ENCODE measurements around the gene ST8SIA1.

The ST8SIA1 gene

GRCh38 chr12:22332202-22332601 lies 2.3 kb downstream of the ST8SIA1 start:
- H3K9me3 ChIP-seq (ENCODE audit: insufficient read depth, low read depth, low read length): peaks cover 2% of the 10 kb centered on the region
- no peak overlapping the region for H3K4me3 ChIP-seq (ENCODE audit: low read depth, low read length)
- no peaks in the 10 kb centered on the region for H3K36me3 ChIP-seq (ENCODE audit: control insufficient read depth in 1 of 2, insufficient read depth in 2 of 2, low read length in 2 of 2)
- no peak overlapping the region for H2BK5ac ChIP-seq (ENCODE audit: low read depth, low read length, poor library complexity)
- H3K23ac ChIP-seq (ENCODE audit: low read length): no peak overlapping the region
- H4K12ac ChIP-seq (ENCODE audit: low read depth, low read length): no peak overlapping the region
- H2BK12ac ChIP-seq (ENCODE audit: low read length): no peak overlapping the region
- H3K79me1 ChIP-seq (ENCODE audit: low read length): no peaks in the 10 kb centered on the region
- H3K18ac ChIP-seq (ENCODE audit: low read length): no peak overlapping the region
- peaks cover 11 to 12% of the 10 kb centered on the region in 2 experiments for H3K4me1 ChIP-seq (ENCODE audit: control insufficient read depth in 1 of 2, insufficient read depth in 2 of 2, low read length in 2 of 2)
- no peak overlapping the region for H4K8ac ChIP-seq (ENCODE audit: low read depth, low read length)
- no peak overlapping the region for H2AK5ac ChIP-seq (ENCODE audit: low read length)
- DNase-seq: no peak
- no peak overlapping the region for H3K9ac ChIP-seq (ENCODE audit: low read length)
- H4K91ac ChIP-seq (ENCODE audit: low read depth, low read length): no peak overlapping the region
- H3K27me3 ChIP-seq (ENCODE audit: insufficient read depth, low read length): peaks cover 23% of the 10 kb centered on the region
- H3K4ac ChIP-seq (ENCODE audit: low read depth, low read length): no peak overlapping the region
- no peak overlapping the region for H2BK120ac ChIP-seq (ENCODE audit: insufficient read depth, low read length, poor library complexity)
- H3K14ac ChIP-seq (ENCODE audit: low read length): no peak overlapping the region
- no peak overlapping the region for H3K4me2 ChIP-seq (ENCODE audit: low read length)
- H3K27ac ChIP-seq (ENCODE audit: low read depth, low read length): no peak overlapping the region
- H2AFZ ChIP-seq (ENCODE audit: insufficient read depth, low read length, poor library complexity): no peak overlapping the region
- no peaks in the 10 kb centered on the region for H3K79me2 ChIP-seq (ENCODE audit: control insufficient read depth, insufficient read depth, low read length, poor library complexity)

- DNase-seq: no peak
Measured at GRCh38 chr12:22329621-22330020, 4.9 kb downstream of the ST8SIA1 start.

DNA sequence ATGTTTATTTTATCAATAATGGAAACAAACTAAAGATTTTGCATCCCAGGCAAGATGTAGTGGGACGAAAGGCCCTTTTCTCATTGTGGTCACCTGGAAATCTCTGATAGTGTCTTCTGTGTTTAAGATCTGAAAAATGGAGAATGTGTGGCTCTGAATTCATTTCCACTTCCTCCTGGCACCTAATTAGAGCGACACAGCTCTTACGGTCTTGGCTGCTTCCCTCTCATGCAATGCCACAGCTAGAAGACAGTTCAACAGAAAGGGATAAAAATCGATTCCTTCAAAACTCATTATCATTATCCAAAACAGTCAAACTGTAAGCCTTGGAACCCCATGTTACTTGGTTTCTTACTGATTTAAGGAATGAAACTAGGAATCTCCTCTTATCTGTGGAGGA lies 9.3 kb downstream of the ST8SIA1 start:
- Histone ChIP-seq H3K4me2 (ENCODE audit: low read length) (no peak overlapping the region), H4K12ac (ENCODE audit: low read depth, low read length) (no peak overlapping the region), H4K8ac (ENCODE audit: low read depth, low read length) (no peak overlapping the region), H3K4me1 (ENCODE audit: control insufficient read depth in 1 of 2, insufficient read depth in 2 of 2, low read length in 2 of 2) (peaks cover 0 to 5% of the 10 kb centered on the region in 2 experiments), H3K79me1 (ENCODE audit: low read length) (no peaks in the 10 kb centered on the region), H3K9me3 (ENCODE audit: insufficient read depth, low read depth, low read length) (no peaks in the 10 kb centered on the region), H3K27me3 (ENCODE audit: insufficient read depth, low read length) (no peaks in the 10 kb centered on the region), H2BK12ac (ENCODE audit: low read length) (no peak overlapping the region), H4K91ac (ENCODE audit: low read depth, low read length) (no peak overlapping the region), H3K4ac (ENCODE audit: low read depth, low read length) (no peak overlapping the region), H3K14ac (ENCODE audit: low read length) (no peak overlapping the region), H3K79me2 (ENCODE audit: control insufficient read depth, insufficient read depth, low read length, poor library complexity) (no peaks in the 10 kb centered on the region), H3K27ac (ENCODE audit: low read depth, low read length) (no peak overlapping the region), H3K23ac (ENCODE audit: low read length) (no peak overlapping the region), H2AK5ac (ENCODE audit: low read length) (no peak overlapping the region), H2BK5ac (ENCODE audit: low read depth, low read length, poor library complexity) (no peak overlapping the region), H3K9ac (ENCODE audit: low read length) (no peak overlapping the region), H3K18ac (ENCODE audit: low read length) (no peak overlapping the region), H2BK120ac (ENCODE audit: insufficient read depth, low read length, poor library complexity) (no peak overlapping the region), H3K4me3 (ENCODE audit: low read depth, low read length) (no peak overlapping the region), H2AFZ (ENCODE audit: insufficient read depth, low read length, poor library complexity) (no peak overlapping the region), H3K36me3 (ENCODE audit: control insufficient read depth in 1 of 2, insufficient read depth in 2 of 2, low read length in 2 of 2) (no peaks in the 10 kb centered on the region)
- WGBS (ENCODE audit: extremely low coverage, insufficient coverage, insufficient read length): no CpG with 5 or more reads among the region's 4 CpGs
- DNase-seq: no peak

More at GRCh38 chr12:22329621-22330020, 4.9 kb downstream of the ST8SIA1 start:
- no peaks in the 10 kb centered on the region for H3K79me2 ChIP-seq (ENCODE audit: control insufficient read depth, insufficient read depth, low read length, poor library complexity)
- no peak overlapping the region for H2BK5ac ChIP-seq (ENCODE audit: low read depth, low read length, poor library complexity)
- no peak overlapping the region for H3K27ac ChIP-seq (ENCODE audit: low read depth, low read length)
- no peak overlapping the region for H3K9ac ChIP-seq (ENCODE audit: low read length)
- no peaks in the 10 kb centered on the region for H3K36me3 ChIP-seq (ENCODE audit: control insufficient read depth in 1 of 2, insufficient read depth in 2 of 2, low read length in 2 of 2)
- no peak overlapping the region for H3K4me3 ChIP-seq (ENCODE audit: low read depth, low read length)
- no peak overlapping the region for H2BK12ac ChIP-seq (ENCODE audit: low read length)
- H2AK5ac ChIP-seq (ENCODE audit: low read length): no peak overlapping the region
- WGBS (ENCODE audit: extremely low coverage, insufficient coverage, insufficient read length): no CpG with 5 or more reads among the region's 4 CpGs
- H3K27me3 ChIP-seq (ENCODE audit: insufficient read depth, low read length): peaks cover 19% of the 10 kb centered on the region
- no peak overlapping the region for H3K4ac ChIP-seq (ENCODE audit: low read depth, low read length)
- no peak overlapping the region for H2BK120ac ChIP-seq (ENCODE audit: insufficient read depth, low read length, poor library complexity)
- no peak overlapping the region for H4K91ac ChIP-seq (ENCODE audit: low read depth, low read length)
- no peak overlapping the region for H3K23ac ChIP-seq (ENCODE audit: low read length)
- no peak overlapping the region for H3K18ac ChIP-seq (ENCODE audit: low read length)
- peaks cover 9% of the 10 kb centered on the region in 2 experiments for H3K4me1 ChIP-seq (ENCODE audit: control insufficient read depth in 1 of 2, insufficient read depth in 2 of 2, low read length in 2 of 2)
- H3K4me2 ChIP-seq (ENCODE audit: low read length): no peak overlapping the region
- H3K9me3 ChIP-seq (ENCODE audit: insufficient read depth, low read depth, low read length): peaks cover 2% of the 10 kb centered on the region
- no peak overlapping the region for H4K12ac ChIP-seq (ENCODE audit: low read depth, low read length)
- no peaks in the 10 kb centered on the region for H3K79me1 ChIP-seq (ENCODE audit: low read length)
- no peak overlapping the region for H4K8ac ChIP-seq (ENCODE audit: low read depth, low read length)
- H2AFZ ChIP-seq (ENCODE audit: insufficient read depth, low read length, poor library complexity): no peak overlapping the region
- H3K14ac ChIP-seq (ENCODE audit: low read length): no peak overlapping the region

- H3K14ac ChIP-seq (ENCODE audit: low read length): no peak overlapping the region
- DNase-seq: no peak
- no peak overlapping the region for H2BK12ac ChIP-seq (ENCODE audit: low read length)
- no peaks in the 10 kb centered on the region for H3K79me2 ChIP-seq (ENCODE audit: control insufficient read depth, insufficient read depth, low read length, poor library complexity)
- H2AK5ac ChIP-seq (ENCODE audit: low read length): no peak overlapping the region
- no peaks in the 10 kb centered on the region for H3K27me3 ChIP-seq (ENCODE audit: insufficient read depth, low read length)
- H2BK120ac ChIP-seq (ENCODE audit: insufficient read depth, low read length, poor library complexity): no peak overlapping the region
- no peak overlapping the region for H3K23ac ChIP-seq (ENCODE audit: low read length)
- no peaks in the 10 kb centered on the region for H3K9me3 ChIP-seq (ENCODE audit: insufficient read depth, low read depth, low read length)
- H4K12ac ChIP-seq (ENCODE audit: low read depth, low read length): no peak overlapping the region
- H3K36me3 ChIP-seq (ENCODE audit: control insufficient read depth in 1 of 2, insufficient read depth in 2 of 2, low read length in 2 of 2): no peaks in the 10 kb centered on the region
- no peak overlapping the region for H2BK5ac ChIP-seq (ENCODE audit: low read depth, low read length, poor library complexity)
- H3K4me2 ChIP-seq (ENCODE audit: low read length): no peak overlapping the region
- no peak overlapping the region for H3K18ac ChIP-seq (ENCODE audit: low read length)
- H4K91ac ChIP-seq (ENCODE audit: low read depth, low read length): no peak overlapping the region
- peaks cover 0 to 3% of the 10 kb centered on the region in 2 experiments for H3K4me1 ChIP-seq (ENCODE audit: control insufficient read depth in 1 of 2, insufficient read depth in 2 of 2, low read length in 2 of 2)
- WGBS (ENCODE audit: extremely low coverage, insufficient coverage, insufficient read length): no CpG with 5 or more reads among the region's 6 CpGs
- no peak overlapping the region for H3K4me3 ChIP-seq (ENCODE audit: low read depth, low read length)
- H3K27ac ChIP-seq (ENCODE audit: low read depth, low read length): no peak overlapping the region
- no peak overlapping the region for H2AFZ ChIP-seq (ENCODE audit: insufficient read depth, low read length, poor library complexity)
- no peaks in the 10 kb centered on the region for H3K79me1 ChIP-seq (ENCODE audit: low read length)
- H4K8ac ChIP-seq (ENCODE audit: low read depth, low read length): no peak overlapping the region
- H3K9ac ChIP-seq (ENCODE audit: low read length): no peak overlapping the region
- H3K4ac ChIP-seq (ENCODE audit: low read depth, low read length): no peak overlapping the region
Measured at GRCh38 chr12:22322091-22322490, 12.4 kb downstream of the ST8SIA1 start.

Data from trophoblast cell (in vitro differentiated cells and primary cell).